ENCODE data around the gene MAML2.

The MAML2 gene

DNA sequence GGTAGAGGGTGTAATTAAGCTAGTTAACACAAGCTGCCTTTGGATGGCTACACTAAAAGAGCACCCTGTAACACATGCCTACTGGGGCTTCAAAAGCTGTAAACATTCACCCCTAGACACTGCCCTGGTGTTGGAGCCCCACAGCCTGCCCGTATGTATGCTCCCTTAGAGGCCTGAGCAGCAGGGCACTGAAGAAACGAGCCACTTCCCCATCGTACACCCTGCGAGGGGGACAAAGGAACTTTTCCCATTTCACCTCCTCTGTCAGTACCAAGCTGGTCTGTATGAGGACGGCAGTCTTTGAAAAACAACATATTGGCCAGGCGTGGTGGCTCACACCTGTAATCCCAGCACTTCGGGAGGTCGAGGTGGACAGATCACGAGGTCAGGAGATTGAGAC is 77.0 kb downstream of the MAML2 start:
- no peak overlapping the region for H3K27ac ChIP-seq
- no peak for TF ChIP-seq ZFX (IDR thresholded peaks at IDR 0.05)
- TF ChIP-seq, protein P1, sequence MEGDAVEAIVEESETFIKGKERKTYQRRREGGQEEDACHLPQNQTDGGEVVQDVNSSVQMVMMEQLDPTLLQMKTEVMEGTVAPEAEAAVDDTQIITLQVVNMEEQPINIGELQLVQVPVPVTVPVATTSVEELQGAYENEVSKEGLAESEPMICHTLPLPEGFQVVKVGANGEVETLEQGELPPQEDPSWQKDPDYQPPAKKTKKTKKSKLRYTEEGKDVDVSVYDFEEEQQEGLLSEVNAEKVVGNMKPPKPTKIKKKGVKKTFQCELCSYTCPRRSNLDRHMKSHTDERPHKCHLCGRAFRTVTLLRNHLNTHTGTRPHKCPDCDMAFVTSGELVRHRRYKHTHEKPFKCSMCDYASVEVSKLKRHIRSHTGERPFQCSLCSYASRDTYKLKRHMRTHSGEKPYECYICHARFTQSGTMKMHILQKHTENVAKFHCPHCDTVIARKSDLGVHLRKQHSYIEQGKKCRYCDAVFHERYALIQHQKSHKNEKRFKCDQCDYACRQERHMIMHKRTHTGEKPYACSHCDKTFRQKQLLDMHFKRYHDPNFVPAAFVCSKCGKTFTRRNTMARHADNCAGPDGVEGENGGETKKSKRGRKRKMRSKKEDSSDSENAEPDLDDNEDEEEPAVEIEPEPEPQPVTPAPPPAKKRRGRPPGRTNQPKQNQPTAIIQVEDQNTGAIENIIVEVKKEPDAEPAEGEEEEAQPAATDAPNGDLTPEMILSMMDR (conservative IDR thresholded peaks at IDR 0.05) = no peak

DNA sequence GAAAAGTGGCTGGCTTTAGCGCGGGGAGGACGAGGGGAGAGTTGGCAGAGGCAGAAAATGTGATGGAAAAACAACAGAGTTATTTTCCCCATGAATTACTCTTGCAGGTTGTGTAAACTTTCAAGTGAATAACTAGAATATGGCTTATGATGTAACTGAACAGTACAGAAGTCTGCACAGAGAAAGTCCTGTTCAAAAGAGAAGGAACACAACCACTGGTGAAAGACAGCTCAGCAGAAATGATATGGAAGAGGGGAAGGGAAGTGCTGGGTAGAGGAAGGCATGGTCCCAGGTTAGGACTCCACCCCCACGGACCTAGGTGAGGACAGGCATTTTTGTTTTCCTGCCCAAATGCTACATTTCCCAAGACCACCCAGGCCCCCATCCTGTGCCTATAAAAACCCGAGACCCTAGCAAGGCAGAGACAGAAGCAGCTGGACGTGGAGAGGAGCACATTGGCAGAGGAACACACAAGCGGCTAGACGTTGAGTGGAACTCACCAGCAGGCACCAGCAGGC is 77.7 kb downstream of the MAML2 start:
- no peak for TF ChIP-seq ZFX (IDR thresholded peaks at IDR 0.05)
- TF ChIP-seq, protein P1 (conservative IDR thresholded peaks at IDR 0.05) = no peak
- no peak overlapping the region for H3K27ac ChIP-seq

DNA sequence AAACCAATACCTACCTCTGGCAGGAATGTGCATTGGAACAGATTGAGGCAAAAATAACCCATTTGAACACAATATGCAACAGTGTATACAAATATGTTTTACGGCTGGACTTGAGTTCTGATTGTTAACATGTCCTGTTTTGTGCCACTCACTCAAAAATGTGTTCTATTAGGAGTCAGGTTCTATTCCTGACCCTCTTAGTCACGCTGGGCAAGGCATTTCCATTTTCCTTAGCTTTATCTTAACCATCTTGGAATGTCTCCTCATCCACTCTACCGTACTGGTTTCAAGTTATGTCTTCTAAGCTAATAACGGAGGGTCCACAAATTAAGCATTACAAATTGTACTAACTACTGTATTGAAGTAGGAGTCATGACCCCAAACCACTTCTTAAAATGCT is 78.6 kb downstream of the MAML2 start:
- TF ChIP-seq, protein P1 (conservative IDR thresholded peaks at IDR 0.05) = no peak
- no peak overlapping the region for H3K27ac ChIP-seq

DNA sequence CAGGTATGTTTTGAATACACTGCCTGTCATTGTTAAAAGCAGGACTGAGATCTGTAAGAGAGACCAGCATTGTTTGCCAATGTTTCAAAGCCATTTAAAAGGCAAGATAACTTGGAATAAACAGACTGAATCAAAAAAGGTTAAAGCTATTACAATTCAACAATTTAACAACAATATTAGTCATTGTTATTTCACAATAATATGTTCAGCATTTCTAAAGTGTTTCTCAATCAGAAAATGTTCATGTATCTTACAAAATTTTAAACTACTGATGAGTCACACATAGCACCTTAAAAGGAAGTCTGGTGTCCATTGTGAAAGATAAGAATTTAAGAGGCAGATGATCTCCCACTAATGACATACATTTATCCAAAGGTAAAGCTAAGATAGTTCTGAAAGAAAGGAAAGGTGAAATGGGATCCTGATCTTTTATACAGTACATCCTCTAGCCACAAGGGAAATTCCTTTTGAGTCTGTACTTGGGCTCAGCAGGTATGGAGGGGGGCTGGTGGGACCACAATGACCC is 79.7 kb downstream of the MAML2 start:
- H3K27ac ChIP-seq = no peak overlapping the region
- TF ChIP-seq, protein P1 (conservative IDR thresholded peaks at IDR 0.05) = no peak

DNA sequence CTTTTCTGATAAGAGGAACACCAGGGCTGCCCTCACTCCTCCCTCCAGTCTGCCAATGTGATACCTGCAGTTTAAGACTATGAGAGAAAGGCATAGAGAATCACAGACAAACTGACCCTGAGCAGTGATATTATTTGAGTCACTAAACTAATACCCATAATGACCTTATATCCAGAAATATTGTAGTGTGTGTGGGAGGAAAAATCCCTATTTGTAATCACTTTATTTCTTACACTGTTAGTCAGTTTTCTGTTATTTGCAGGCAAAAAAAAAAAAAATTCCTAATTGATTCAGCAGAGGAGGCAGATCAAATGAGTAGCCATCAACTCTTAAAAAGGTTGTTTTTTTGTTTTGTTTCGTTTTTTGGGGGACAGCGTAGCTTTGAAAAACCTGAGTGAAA is 82.5 kb downstream of the MAML2 start:
- no peak overlapping the region for H3K27ac ChIP-seq
- TF ChIP-seq ZFX (IDR thresholded peaks at IDR 0.05) = no peak
- TF ChIP-seq, protein P1 (conservative IDR thresholded peaks at IDR 0.05) = no peak

DNA sequence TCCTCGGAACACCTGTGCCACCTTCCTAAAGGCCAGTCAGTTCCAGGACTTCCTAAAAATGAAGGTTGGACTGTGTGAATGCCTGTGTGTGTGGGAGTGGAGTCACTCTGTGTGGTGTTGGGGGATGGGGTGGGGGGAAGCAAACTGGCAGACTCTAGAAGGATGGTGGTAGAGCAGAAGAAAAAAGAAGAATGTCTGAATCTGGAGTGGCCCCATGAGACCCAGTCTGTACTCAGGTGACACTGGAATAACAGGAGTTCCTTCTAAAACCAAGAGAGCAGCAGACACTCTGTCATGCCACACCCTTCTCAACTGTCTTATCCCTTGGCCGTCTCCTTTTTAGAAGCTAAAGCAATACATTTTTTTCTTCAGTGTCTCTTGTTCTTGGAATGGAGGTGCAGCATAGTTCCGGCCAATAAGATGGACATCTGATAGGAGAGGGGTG is 82.9 kb downstream of the MAML2 start:
- no peak overlapping the region for H3K27ac ChIP-seq
- no peak for TF ChIP-seq ZFX (IDR thresholded peaks at IDR 0.05)
- TF ChIP-seq, protein P1 (conservative IDR thresholded peaks at IDR 0.05) = no peak

DNA sequence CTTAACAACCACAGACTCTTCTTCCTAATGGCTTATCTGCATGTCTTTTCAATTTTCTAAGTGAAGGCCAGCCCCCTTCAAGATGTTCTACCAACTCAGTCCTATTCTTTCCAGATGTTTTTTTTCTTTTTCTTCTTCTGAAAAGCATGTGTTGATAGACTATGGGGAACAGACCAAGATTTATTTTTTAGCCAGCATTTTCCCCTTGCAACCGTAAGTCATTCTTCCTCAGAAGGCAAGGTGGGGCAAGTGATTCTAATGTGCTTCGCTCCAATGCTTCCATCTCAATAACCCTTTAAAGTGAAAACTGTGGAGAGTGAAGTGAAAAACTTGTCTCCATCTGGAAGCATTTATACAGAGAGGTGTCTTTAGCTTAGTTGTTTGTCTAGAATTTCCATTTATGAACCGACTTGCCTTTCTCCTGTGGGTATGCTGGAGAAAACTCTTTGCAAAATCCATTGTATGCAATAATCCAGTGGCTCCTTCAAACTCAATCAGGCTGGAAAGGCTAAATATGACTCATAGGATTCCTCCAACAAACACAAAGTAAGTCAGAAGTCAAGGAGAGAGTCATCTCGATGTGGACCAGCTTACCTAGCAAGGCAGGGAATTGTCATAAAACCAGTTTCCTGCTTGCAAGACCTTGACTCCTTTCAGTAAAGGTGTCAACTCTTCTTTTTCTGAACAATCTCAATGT is 83.7 kb downstream of the MAML2 start:
- TF ChIP-seq ZFX (IDR thresholded peaks at IDR 0.05) = no peak
- TF ChIP-seq, protein P1 (conservative IDR thresholded peaks at IDR 0.05) = no peak
- no peak overlapping the region for H3K27ac ChIP-seq

All from C4-2B (cell line).